PFSK-1 (cell line): Measurements from ENCODE around the gene FAM98B.

ENCODE experiments used
- FOXP2 ChIP-seq: optimal IDR thresholded peaks from 2 replicates; pipeline ENCODE3; 2011; ENCODE audit warnings: borderline replicate concordance, control low read depth, inconsistent platforms; ENCODE audit not compliant: insufficient read depth; ENCODE audit errors: extremely low read length, extremely low read depth
- POLR2AphosphoS5 ChIP-seq: IDR thresholded peaks from 2 replicates; pipeline ENCODE4 v1.6.1; 2012; ENCODE audit warnings: low read depth, mild to moderate bottlenecking, control low read depth, low read length, moderate library complexity
- REST ChIP-seq, 2 experiments: IDR thresholded peaks; 2 replicates each; pipeline versions ENCODE4 v1.6.1 to v1.8.0; 2011 to 2012; ENCODE audit warnings: low read depth in 2 of 2, low read length in 2 of 2, control low read depth in 1 of 2, inconsistent platforms in 1 of 2, mild to moderate bottlenecking in 1 of 2, moderate library complexity in 1 of 2; ENCODE audit not compliant: insufficient read depth in 1 of 2
- SIN3A ChIP-seq: IDR thresholded peaks from 2 replicates; pipeline ENCODE4 v1.6.1; 2012; ENCODE audit warnings: mild to moderate bottlenecking, low read length, moderate library complexity, borderline replicate concordance; ENCODE audit not compliant: insufficient read depth
- TAF1 ChIP-seq: IDR thresholded peaks from 2 replicates; pipeline ENCODE4 v1.6.1; 2012; ENCODE audit warnings: low read length, control low read depth, borderline replicate concordance; ENCODE audit not compliant: insufficient read depth

DNA sequence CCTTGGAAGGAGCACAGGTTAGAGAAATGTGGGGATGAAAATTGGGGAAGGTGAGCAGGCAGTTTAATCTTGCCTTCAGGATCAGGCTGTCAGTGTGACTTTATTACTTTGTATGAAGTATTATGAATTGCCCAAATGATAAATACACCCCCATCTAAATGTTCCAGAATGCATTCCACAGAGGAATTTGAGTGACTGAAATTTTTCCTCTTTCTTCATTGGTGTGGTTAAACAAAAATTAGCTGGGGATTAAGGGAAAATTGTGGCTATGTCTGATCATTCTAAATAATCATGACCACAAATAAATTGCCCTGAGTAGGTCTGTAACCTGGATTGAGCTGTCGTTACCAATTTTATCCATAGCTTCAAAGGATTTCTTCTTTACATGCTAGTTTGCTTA lies 33.5 kb downstream of the FAM98B start:
- no peak for TF ChIP-seq REST (IDR thresholded peaks at IDR 0.05; ENCODE audit: insufficient read depth in 1 of 2, low read depth in 2 of 2, low read length in 2 of 2)
- TF ChIP-seq TAF1 = no peak
- TF ChIP-seq SIN3A = no peak
- TF ChIP-seq POLR2AphosphoS5 = no peak
- no peak for TF ChIP-seq FOXP2
